IPS-20b (cell line): ENCODE results near the gene DONSON.

Experiments used
- H3K27ac ChIP-seq: one replicate; pipeline ENCODE4 v1.5.1; 2013; ENCODE audit warnings: low read length
- H3K27me3 ChIP-seq: 2 replicates; pipeline ENCODE4 v1.6.1; 2013; ENCODE audit warnings: mild to moderate bottlenecking, low read length, inconsistent platforms; ENCODE audit not compliant: insufficient read depth
- H3K36me3 ChIP-seq: 2 replicates; pipeline ENCODE4 v1.6.1; 2013; ENCODE audit warnings: low read depth, mild to moderate bottlenecking, inconsistent platforms, low read length, moderate library complexity; ENCODE audit not compliant: insufficient read depth
- H3K4me1 ChIP-seq: 2 replicates; pipeline ENCODE4 v1.6.1; 2013; ENCODE audit warnings: mild to moderate bottlenecking, control low read depth, inconsistent platforms, low read length, moderate library complexity; ENCODE audit not compliant: insufficient read depth
- H3K4me3 ChIP-seq: 2 replicates; pipeline ENCODE4 v1.5.1; 2013; ENCODE audit warnings: mild to moderate bottlenecking, low read length, inconsistent platforms
- H3K9ac ChIP-seq: 2 replicates; pipeline ENCODE4 v1.6.1; 2013; ENCODE audit warnings: low read depth, mild to moderate bottlenecking, inconsistent platforms, low read length, moderate library complexity
- H3K9me3 ChIP-seq: 2 replicates; pipeline ENCODE4 v1.6.1; 2013; ENCODE audit warnings: mild to moderate bottlenecking, low read depth, low read length, inconsistent platforms; ENCODE audit not compliant: insufficient read depth

DONSON gene

DNA sequence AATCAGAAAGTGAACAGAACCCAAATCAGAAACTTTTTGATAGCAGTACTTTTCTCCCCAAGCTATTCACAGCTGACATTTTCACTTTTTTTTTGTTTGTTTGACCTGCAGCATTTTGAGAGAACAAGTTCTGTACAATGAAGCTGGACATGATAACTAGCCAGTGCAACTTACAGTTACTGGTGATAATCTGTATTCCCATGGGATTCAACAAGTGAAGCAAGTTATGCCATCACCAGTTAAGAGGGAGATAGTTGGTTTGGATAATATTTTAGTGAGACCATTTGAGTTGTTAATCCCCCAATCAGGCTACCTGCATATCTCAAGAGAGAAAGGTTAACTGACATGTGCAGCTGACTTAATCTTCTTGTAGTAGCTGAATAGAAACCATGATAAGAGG lies 27.5 kb downstream of the DONSON start:
- no peaks in the 10 kb centered on the region for H3K9me3 ChIP-seq
- peaks cover 98% of the 10 kb centered on the region for H3K36me3 ChIP-seq
- H3K27me3 ChIP-seq, result no peaks in the 10 kb centered on the region
- H3K4me1 ChIP-seq, result no peaks in the 10 kb centered on the region
- no peak overlapping the region for H3K9ac ChIP-seq
- H3K4me3 ChIP-seq, result no peak overlapping the region
- no peak overlapping the region for H3K27ac ChIP-seq

DNA sequence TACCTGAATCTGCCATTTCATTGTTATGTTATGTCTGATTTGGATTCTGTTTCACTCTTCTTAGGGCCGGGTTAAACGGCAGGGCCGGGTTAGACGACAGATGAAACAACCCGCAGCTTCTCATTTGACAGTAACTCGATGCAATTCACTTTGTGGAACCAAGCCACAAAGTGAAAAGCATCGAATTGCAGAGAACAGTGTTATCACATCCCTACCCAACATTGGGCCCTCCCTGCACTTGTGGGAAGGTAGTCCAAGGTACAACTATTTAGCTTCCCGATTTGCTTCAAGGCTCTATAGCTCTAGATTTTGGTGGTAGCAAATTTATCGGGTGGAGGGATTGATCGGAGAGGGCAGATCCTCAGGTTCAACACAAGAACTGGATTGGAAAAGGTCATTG lies 28.7 kb downstream of the DONSON start:
- Histone ChIP-seq H3K36me3 (peaks cover 97% of the 10 kb centered on the region), H3K4me3 (no peak overlapping the region), H3K27ac (no peak overlapping the region), H3K4me1 (no peaks in the 10 kb centered on the region), H3K9ac (no peak overlapping the region), H3K9me3 (no peaks in the 10 kb centered on the region), H3K27me3 (no peaks in the 10 kb centered on the region)

DNA sequence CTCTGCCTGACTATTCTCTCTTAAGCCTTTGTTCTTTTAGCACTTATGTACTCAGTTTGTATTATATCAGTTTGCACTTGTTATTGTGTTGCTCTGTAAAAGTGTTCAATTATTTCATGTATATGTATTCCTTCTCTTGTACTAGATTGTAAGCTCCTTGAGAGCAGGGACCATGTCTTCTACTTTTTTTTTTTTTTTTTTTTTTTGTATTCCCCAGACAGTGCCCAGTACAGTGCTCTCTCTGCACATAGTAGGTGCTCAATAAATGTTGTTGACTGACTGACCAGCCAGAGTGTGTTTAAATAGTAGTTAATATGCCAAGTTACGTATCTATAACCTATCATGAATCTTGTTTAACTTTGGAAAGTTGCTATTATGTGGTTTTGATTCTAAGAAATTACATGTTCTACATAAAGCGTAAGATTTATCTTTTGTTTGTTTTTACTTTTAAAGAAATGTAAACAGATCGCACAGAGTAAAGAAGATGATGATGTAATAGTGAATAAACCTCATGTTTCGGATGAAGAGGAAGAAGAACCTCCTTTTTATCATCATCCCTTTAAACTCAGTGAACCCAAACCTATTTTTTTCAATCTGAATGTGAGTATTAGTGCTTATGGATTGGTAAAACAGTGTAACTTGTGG lies 29.6 kb downstream of the DONSON start:
- Histone ChIP-seq H3K36me3 (peaks cover 98% of the 10 kb centered on the region), H3K4me1 (no peaks in the 10 kb centered on the region), H3K9ac (no peak overlapping the region), H3K9me3 (no peaks in the 10 kb centered on the region), H3K27ac (no peak overlapping the region), H3K4me3 (no peak overlapping the region), H3K27me3 (no peaks in the 10 kb centered on the region)

DNA sequence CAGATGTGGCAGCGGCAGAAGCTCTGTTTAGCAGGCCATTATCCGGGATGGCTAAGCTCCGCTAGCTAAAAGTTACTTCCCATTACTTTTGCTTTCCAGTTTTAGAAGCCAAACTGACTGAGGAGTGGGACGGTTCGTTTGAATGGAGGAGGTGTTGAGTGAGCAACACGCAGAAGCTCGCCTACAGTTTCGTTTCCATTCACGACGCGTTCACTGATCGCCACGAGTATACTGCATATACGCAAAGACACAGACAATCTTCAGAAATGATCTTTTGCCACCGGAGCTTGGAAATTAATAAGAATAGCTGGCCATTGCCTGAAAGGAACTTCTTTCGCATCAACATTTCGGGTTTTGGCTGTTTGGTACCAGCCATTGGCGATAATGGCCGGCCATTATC lies 31.0 kb downstream of the DONSON start:
- no peak overlapping the region for H3K9ac ChIP-seq

DNA sequence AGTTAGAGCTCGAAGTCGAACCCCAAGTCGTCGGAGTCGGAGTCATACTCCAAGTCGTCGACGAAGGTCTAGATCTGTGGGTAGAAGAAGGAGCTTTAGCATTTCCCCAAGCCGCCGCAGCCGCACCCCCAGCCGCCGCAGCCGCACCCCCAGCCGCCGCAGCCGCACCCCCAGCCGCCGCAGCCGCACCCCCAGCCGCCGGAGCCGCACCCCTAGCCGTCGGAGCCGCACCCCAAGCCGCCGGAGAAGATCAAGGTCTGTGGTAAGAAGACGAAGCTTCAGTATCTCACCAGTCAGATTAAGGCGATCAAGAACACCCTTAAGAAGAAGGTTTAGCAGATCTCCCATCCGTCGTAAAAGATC lies 33.5 kb downstream of the DONSON start:
- Histone ChIP-seq H3K9ac (no peak overlapping the region), H3K36me3 (peaks cover 98% of the 10 kb centered on the region), H3K4me3 (no peak overlapping the region), H3K4me1 (no peaks in the 10 kb centered on the region), H3K27me3 (no peaks in the 10 kb centered on the region), H3K27ac (no peak overlapping the region), H3K9me3 (no peaks in the 10 kb centered on the region)

More for the DNA sequence above, 31.0 kb downstream of the DONSON start:
- H3K27me3 ChIP-seq, result no peaks in the 10 kb centered on the region
- no peaks in the 10 kb centered on the region for H3K4me1 ChIP-seq
- H3K4me3 ChIP-seq, result no peak overlapping the region
- no peak overlapping the region for H3K27ac ChIP-seq
- peaks cover 98% of the 10 kb centered on the region for H3K36me3 ChIP-seq
- H3K9me3 ChIP-seq, result no peaks in the 10 kb centered on the region

DNA sequence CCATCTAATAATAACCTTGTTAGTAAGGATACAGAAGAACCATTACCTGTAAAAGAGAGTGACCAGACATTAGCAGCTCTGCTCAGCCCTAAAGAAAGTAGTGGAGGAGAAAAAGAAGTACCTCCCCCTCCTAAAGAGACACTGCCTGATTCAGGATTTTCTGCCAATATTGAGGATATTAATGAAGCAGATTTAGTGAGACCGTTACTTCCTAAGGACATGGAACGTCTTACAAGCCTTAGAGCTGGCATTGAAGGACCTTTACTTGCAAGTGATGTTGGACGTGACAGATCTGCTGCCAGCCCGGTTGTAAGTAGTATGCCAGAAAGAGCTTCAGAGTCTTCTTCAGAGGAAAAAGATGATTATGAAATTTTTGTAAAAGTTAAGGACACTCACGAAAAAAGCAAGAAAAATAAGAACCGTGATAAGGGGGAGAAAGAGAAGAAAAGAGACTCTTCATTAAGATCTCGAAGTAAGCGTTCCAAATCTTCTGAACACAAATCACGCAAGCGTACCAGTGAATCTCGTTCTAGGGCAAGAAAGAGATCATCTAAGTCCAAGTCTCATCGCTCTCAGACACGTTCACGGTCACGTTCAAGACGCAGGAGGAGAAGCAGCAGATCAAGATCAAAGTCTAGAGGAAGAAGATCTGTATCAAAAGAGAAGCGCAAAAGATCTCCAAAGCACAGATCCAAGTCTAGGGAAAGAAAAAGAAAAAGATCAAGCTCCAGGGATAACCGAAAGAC lies 34.1 kb downstream of the DONSON start:
- H3K9me3 ChIP-seq, result no peaks in the 10 kb centered on the region
- H3K4me3 ChIP-seq, result no peak overlapping the region
- H3K27ac ChIP-seq, result no peak overlapping the region
- peaks cover 98% of the 10 kb centered on the region for H3K36me3 ChIP-seq
- no peaks in the 10 kb centered on the region for H3K27me3 ChIP-seq
- H3K4me1 ChIP-seq, result no peaks in the 10 kb centered on the region
- no peak overlapping the region for H3K9ac ChIP-seq

DNA sequence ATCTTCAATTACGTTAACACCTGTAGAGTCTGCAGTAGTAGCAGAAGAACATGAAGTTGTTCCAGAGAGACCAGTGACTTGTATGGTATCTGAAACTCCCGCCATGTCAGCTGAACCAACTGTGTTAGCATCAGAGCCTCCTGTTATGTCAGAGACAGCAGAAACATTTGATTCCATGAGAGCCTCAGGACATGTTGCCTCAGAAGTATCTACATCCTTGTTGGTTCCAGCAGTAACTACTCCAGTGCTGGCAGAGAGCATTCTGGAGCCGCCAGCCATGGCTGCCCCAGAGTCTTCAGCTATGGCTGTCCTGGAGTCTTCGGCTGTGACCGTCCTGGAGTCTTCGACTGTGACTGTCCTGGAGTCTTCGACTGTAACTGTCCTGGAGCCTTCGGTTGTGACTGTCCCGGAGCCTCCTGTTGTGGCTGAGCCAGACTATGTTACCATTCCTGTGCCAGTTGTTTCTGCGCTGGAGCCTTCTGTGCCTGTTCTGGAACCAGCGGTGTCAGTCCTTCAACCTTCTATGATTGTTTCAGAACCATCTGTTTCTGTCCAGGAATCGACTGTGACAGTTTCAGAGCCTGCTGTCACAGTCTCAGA lies 35.4 kb downstream of the DONSON start:
- H3K27ac ChIP-seq, result no peak overlapping the region
- H3K4me3 ChIP-seq, result no peak overlapping the region
- no peak overlapping the region for H3K9ac ChIP-seq
- no peaks in the 10 kb centered on the region for H3K9me3 ChIP-seq
- no peaks in the 10 kb centered on the region for H3K4me1 ChIP-seq
- no peaks in the 10 kb centered on the region for H3K27me3 ChIP-seq
- H3K36me3 ChIP-seq, result peaks cover 98% of the 10 kb centered on the region

DNA sequence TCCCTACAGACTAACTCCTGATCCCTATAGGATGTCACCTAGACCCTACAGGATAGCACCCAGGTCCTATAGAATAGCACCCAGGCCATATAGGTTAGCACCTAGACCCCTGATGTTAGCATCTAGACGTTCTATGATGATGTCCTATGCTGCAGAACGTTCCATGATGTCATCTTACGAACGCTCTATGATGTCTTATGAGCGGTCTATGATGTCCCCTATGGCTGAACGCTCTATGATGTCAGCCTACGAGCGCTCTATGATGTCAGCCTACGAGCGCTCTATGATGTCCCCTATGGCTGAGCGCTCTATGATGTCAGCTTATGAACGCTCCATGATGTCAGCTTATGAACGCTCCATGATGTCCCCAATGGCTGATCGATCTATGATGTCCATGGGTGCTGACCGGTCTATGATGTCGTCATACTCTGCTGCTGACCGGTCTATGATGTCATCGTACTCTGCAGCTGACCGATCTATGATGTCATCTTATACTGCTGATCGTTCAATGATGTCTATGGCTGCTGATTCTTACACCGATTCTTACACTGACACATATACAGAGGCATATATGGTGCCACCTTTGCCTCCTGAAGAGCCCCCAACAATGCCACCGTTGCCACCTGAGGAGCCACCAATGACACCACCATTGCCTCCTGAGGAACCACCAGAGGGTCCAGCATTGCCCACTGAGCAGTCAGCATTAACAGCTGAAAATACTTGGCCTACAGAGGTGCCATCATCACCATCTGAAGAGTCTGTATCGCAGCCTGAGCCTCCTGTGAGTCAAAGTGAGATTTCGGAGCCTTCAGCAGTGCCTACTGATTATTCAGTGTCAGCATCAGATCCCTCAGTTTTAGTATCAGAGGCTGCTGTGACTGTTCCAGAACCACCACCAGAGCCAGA lies 36.1 kb downstream of the DONSON start:
- H3K27me3 ChIP-seq, result no peaks in the 10 kb centered on the region
- no peak overlapping the region for H3K27ac ChIP-seq
- 0 out of 2 replicates have a peak, but pooled peaks cover under 1% of the 10 kb centered on the region for H3K4me1 ChIP-seq
- no peak overlapping the region for H3K4me3 ChIP-seq
- H3K36me3 ChIP-seq, result peaks cover 98% of the 10 kb centered on the region
- no peaks in the 10 kb centered on the region for H3K9me3 ChIP-seq
- H3K9ac ChIP-seq, result no peak overlapping the region

DNA sequence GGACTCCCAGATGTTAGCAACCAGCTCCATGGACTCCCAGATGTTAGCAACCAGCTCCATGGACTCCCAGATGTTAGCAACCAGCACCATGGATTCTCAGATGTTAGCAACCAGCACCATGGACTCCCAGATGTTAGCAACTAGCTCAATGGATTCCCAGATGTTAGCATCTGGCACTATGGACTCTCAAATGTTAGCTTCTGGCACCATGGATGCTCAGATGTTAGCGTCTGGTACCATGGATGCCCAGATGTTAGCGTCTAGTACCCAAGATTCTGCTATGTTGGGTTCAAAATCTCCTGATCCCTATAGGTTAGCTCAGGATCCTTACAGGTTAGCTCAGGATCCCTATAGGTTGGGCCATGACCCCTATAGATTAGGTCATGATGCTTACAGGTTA lies 36.8 kb downstream of the DONSON start:
- no peak overlapping the region for H3K4me3 ChIP-seq
- H3K4me1 ChIP-seq, result 0 out of 2 replicates have a peak, but pooled peaks cover 2% of the 10 kb centered on the region
- no peak overlapping the region for H3K27ac ChIP-seq
- H3K36me3 ChIP-seq, result peaks cover 98% of the 10 kb centered on the region
- no peaks in the 10 kb centered on the region for H3K9me3 ChIP-seq
- no peak overlapping the region for H3K9ac ChIP-seq
- H3K27me3 ChIP-seq, result no peaks in the 10 kb centered on the region

DNA sequence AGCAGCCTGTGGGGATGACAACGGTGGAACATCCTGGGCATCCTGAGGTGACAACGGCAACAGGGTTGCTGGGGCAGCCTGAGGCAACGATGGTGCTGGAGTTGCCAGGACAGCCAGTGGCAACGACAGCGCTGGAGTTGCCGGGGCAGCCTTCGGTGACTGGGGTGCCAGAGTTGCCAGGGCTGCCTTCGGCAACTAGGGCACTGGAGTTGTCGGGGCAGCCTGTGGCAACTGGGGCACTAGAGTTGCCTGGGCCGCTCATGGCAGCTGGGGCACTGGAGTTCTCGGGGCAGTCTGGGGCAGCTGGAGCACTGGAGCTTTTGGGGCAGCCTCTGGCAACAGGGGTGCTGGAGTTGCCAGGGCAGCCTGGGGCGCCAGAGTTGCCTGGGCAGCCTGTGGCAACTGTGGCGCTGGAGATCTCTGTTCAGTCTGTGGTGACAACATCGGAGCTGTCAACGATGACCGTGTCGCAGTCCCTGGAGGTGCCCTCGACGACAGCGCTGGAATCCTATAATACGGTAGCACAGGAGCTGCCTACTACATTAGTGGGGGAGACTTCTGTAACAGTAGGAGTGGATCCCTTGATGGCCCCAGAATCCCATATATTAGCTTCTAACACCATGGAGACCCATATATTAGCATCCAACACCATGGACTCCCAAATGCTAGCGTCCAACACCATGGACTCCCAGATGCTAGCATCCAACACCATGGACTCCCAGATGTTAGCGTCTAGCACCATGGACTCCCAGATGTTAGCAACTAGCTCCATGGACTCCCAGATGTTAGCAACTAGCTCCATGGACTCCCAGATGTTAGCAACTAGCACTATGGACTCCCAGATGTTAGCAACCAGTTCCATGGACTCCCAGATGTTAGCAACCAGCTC lies 37.5 kb downstream of the DONSON start:
- H3K4me3 ChIP-seq, result no peak overlapping the region
- H3K27me3 ChIP-seq, result no peaks in the 10 kb centered on the region
- peaks cover 99% of the 10 kb centered on the region for H3K36me3 ChIP-seq
- H3K9me3 ChIP-seq, result no peaks in the 10 kb centered on the region
- H3K27ac ChIP-seq, result no peak overlapping the region
- 0 out of 2 replicates have a peak, but pooled peaks cover 2% of the 10 kb centered on the region for H3K4me1 ChIP-seq
- H3K9ac ChIP-seq, result no peak overlapping the region
